Smooth muscle cell (in vitro differentiated cells): Measurements from ENCODE around the gene TBC1D25. TPM values are rescaled to one million over a fixed set of nuclear protein-coding genes. Genes with fewer than 3 reads are reported as not detected.
A peak's percentile ranks its signal among the peaks of the same experiment; 100 is the strongest.

ENCODE experiments used
- DNase-seq: peaks from one replicate; lab custom pipeline; 2025; ENCODE audit not compliant: unreplicated experiment; lab: John Stamatoyannopoulos, UW
- H2AFZ ChIP-seq: fragments of 200-600 bp; sonication (generic); 2 replicates; pipeline ENCODE4 v1.6.0; 2016; ENCODE audit warnings: antibody characterized with exemption, low read depth, mild to moderate bottlenecking
- H3F3A ChIP-seq: fragments of 200-600 bp; sonication (generic); 2 replicates; pipeline ENCODE4 v1.6.0; 2017; ENCODE audit warnings: antibody characterized with exemption, low read depth
- H3K27ac ChIP-seq: fragments of 200-600 bp; sonication (generic); 2 replicates; pipeline ENCODE4 v1.5.1; 2016; ENCODE audit warnings: low read depth, mild to moderate bottlenecking
- H3K27me3 ChIP-seq: fragments of 200-600 bp; sonication (generic); 2 replicates; pipeline ENCODE4 v1.6.1; 2016; ENCODE audit warnings: low read depth, mild to moderate bottlenecking
- H3K36me3 ChIP-seq: fragments of 200-600 bp; sonication (generic); 2 replicates; pipeline ENCODE4 v1.5.1; 2016; ENCODE audit warnings: low read depth
- H3K4me1 ChIP-seq: fragments of 200-600 bp; sonication (generic); 2 replicates; pipeline ENCODE4 v1.5.1; 2016; ENCODE audit warnings: low read depth
- H3K4me2 ChIP-seq: fragments of 200-600 bp; sonication (generic); 2 replicates; pipeline ENCODE4 v1.6.0; 2016; ENCODE audit warnings: mild to moderate bottlenecking
- H3K4me3 ChIP-seq: fragments of 200-600 bp; sonication (generic); 2 replicates; pipeline ENCODE4 v1.5.1; 2016; ENCODE audit warnings: mild to moderate bottlenecking
- H3K79me2 ChIP-seq: fragments of 200-600 bp; sonication (generic); 2 replicates; pipeline ENCODE4 v1.6.0; 2016; ENCODE audit warnings: low read depth, mild to moderate bottlenecking
- H3K9ac ChIP-seq: fragments of 200-600 bp; sonication (generic); 2 replicates; pipeline ENCODE4 v1.6.0; 2016; ENCODE audit warnings: low read depth
- H3K9me3 ChIP-seq: fragments of 200-600 bp; sonication (generic); replicated peaks from 2 replicates; pipeline ENCODE4 v1.5.1; 2016; ENCODE audit warnings: low read depth
- H4K20me1 ChIP-seq: fragments of 200-600 bp; sonication (generic); 2 replicates; pipeline ENCODE4 v1.6.0; 2016; ENCODE audit warnings: low read depth
- WGBS: methylation state at CpG from one replicate; pipeline ENCODE4 v1.1.7; 2016; ENCODE audit warnings: low lambda C conversion rate; 5-methylcytosine and 5-hydroxymethylcytosine counted together
- polyA plus RNA-seq: library from polyadenylated mRNA; unstranded; fragments of >200 nt; fragmentation: Nextera tagmentation; extraction: Ambion mirVana; gene quantifications from 2 replicates; pipeline ENCODE4 v1.2.1, GENCODE V29; 2016
- total RNA-seq: library from RNA; depleted of rRNA; stranded (reverse); fragments of >200 nt; gene quantifications from 2 replicates; pipeline ENCODE4 v1.2.3, GENCODE V29; 2014
- TF ChIP-seq, protein P1 (sequence below): fragments of 200-600 bp; sonication (generic); IDR thresholded peaks from 2 replicates; pipeline ENCODE4 v1.5.1; 2017; ENCODE audit warnings: borderline replicate concordance, mild to moderate bottlenecking, antibody characterized with exemption; ENCODE audit not compliant: insufficient read depth, poor library complexity, severe bottlenecking

Gene TBC1D25
- total and polyA plus RNA-seq, 2 experiments from 2014 or later: 3.8 to 9.7 TPM

DNA sequence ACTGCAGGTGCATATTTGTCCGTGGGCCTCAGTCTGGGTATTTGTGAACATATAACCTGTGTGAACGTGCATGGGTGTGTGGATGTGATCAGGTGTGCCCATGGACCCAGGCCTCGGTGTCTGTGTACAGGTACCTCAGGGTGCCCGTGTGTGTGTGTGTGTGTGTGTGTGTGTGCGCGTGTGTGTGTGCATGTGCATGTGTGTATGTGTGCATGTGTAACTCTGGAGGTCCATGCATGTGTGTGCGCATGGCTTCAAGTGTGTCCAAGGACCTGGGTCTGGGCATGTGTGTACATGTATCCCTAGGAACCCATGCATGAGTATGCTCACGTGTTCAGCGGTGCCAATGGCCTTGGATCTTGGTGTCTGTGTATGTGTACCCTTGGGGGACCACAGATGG is 47.7 kb upstream of the TBC1D25 start:
- no peaks in the 10 kb centered on the region for H3K9me3 ChIP-seq
- TF ChIP-seq, protein P1, sequence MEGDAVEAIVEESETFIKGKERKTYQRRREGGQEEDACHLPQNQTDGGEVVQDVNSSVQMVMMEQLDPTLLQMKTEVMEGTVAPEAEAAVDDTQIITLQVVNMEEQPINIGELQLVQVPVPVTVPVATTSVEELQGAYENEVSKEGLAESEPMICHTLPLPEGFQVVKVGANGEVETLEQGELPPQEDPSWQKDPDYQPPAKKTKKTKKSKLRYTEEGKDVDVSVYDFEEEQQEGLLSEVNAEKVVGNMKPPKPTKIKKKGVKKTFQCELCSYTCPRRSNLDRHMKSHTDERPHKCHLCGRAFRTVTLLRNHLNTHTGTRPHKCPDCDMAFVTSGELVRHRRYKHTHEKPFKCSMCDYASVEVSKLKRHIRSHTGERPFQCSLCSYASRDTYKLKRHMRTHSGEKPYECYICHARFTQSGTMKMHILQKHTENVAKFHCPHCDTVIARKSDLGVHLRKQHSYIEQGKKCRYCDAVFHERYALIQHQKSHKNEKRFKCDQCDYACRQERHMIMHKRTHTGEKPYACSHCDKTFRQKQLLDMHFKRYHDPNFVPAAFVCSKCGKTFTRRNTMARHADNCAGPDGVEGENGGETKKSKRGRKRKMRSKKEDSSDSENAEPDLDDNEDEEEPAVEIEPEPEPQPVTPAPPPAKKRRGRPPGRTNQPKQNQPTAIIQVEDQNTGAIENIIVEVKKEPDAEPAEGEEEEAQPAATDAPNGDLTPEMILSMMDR: no peak
- H3K79me2 ChIP-seq: no peaks in the 10 kb centered on the region
- no peaks in the 10 kb centered on the region for H3K4me1 ChIP-seq
- no peaks in the 10 kb centered on the region for H3K27me3 ChIP-seq
- no peak for DNase-seq
- no peaks in the 10 kb centered on the region for H3K36me3 ChIP-seq
- H3K4me2 ChIP-seq: no peak overlapping the region
- H3K27ac ChIP-seq: peak overlapping the region; percentile 45
- H3K9ac ChIP-seq: no peak overlapping the region
- 87% methylated on average over 9 of the region's 9 CpGs for WGBS
- no peaks in the 10 kb centered on the region for H3F3A ChIP-seq
- no peaks in the 10 kb centered on the region for H4K20me1 ChIP-seq
- H2AFZ ChIP-seq: no peak overlapping the region
- no peak overlapping the region for H3K4me3 ChIP-seq

DNA sequence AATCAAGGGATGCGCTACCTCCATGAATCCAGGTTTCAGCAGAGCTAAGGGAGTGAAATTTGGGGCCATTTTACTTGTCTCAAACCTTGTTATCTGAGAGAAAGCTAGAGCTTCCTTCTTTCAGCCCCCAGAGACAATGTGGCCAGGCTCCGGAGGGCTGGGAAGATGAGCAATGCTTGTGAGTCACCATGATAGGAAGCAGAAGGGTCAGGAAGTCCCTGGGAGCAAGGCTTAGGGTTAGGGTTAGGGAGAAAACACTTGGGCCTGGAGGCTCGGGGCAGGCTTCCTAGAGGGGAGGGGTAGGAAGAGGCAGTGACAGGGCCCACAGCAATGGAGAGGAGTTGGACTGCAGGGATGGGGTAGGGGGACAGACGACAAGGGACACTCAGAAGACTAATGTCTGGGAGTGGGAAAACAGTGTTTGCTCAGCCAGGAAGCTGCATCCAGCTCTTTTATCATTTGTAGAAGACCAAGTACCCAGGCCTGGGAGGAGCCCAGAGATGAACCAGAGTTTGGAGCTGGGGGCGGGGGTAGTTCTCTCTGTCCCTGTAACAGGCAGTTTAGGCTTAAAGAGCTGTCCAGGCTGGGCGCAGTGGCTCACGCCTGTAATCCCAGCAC is 47.1 kb upstream of the TBC1D25 start:
- H3K27ac ChIP-seq: peak overlapping the region; percentile 45
- H3K9ac ChIP-seq: no peak overlapping the region
- no peaks in the 10 kb centered on the region for H3F3A ChIP-seq
- H3K79me2 ChIP-seq: no peaks in the 10 kb centered on the region
- no peak overlapping the region for H2AFZ ChIP-seq
- no peaks in the 10 kb centered on the region for H4K20me1 ChIP-seq
- no peaks in the 10 kb centered on the region for H3K4me1 ChIP-seq
- no peaks in the 10 kb centered on the region for H3K9me3 ChIP-seq
- no peak overlapping the region for H3K4me3 ChIP-seq
- DNase-seq: no peak
- H3K4me2 ChIP-seq: no peak overlapping the region
- no peaks in the 10 kb centered on the region for H3K27me3 ChIP-seq
- TF ChIP-seq, protein P1: no peak
- no peaks in the 10 kb centered on the region for H3K36me3 ChIP-seq
- 61% methylated on average over 7 of the region's 7 CpGs for WGBS

DNA sequence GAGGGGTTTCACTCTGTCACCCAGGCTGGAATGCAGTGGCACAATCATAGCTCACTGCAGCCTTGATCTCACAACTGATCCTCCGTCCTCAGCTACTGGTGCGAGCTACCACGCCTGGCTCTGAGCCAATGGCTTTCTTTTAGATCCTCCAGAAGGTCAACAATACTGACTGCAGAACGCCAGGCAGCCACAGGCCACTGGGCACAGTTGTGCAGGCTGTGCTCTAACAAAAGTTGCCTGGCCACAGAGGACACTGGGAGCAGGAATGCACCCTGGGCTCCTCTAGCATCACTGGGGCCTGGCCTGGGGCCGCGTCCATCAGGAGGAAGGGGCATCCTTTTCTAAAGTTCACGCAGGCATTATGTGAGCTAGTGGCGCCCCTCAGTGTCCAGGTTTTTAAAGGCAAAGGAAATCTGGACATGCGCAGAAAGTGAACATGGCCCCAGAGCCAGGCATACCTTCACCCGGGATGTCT is 45.6 kb upstream of the TBC1D25 start:
- Histone ChIP-seq H3K4me3 (no peak overlapping the region), H3K36me3 (no peaks in the 10 kb centered on the region), H3K27me3 (no peaks in the 10 kb centered on the region), H3K27ac (no peak overlapping the region), H3K9ac (no peak overlapping the region), H3F3A (no peaks in the 10 kb centered on the region), H3K9me3 (no peaks in the 10 kb centered on the region), H3K4me2 (no peak overlapping the region), H2AFZ (no peak overlapping the region), H4K20me1 (no peaks in the 10 kb centered on the region), H3K79me2 (no peaks in the 10 kb centered on the region), H3K4me1 (no peaks in the 10 kb centered on the region)
- 42% methylated on average over 10 of the region's 10 CpGs for WGBS
- TF ChIP-seq, protein P1: peak; percentile 29
- no peak for DNase-seq

DNA sequence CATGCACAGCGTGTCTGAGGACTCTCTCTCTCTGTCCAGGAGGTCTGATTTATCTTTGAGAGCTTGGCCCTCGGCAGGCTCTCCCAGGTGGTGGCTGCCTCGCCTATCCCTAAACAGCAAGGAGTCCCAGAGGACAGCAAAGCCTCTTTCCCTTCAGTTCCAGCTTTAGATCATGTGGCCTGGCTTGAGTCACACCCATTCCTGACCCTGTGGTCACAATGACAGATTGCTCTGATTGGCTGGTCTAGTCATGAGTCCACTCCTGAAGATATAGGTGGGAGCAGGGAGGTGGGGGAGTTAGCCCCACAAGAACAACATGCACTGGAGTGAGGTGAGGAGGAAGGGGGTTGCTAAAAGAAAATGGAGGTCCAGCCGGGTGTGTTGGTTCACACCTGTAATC is 42.9 kb upstream of the TBC1D25 start:
- DNase-seq: no peak
- Histone ChIP-seq H2AFZ (no peak overlapping the region), H3K9me3 (no peaks in the 10 kb centered on the region), H3K4me1 (no peaks in the 10 kb centered on the region), H3K27me3 (no peaks in the 10 kb centered on the region), H3K36me3 (no peaks in the 10 kb centered on the region), H3F3A (no peaks in the 10 kb centered on the region), H3K9ac (no peak overlapping the region), H3K79me2 (no peaks in the 10 kb centered on the region), H3K27ac (no peak overlapping the region), H4K20me1 (no peaks in the 10 kb centered on the region), H3K4me3 (no peak overlapping the region), H3K4me2 (no peak overlapping the region)
- 79% methylated on average over 4 of the region's 4 CpGs for WGBS
- TF ChIP-seq, protein P1: no peak
